Kasumi-1 (cell line): ENCODE measurements around the gene KRT13.

Source experiments
- DNase-seq, 2 experiments: peaks; one replicate each; lab custom pipeline; 2025; lab: John Stamatoyannopoulos, UW

Gene KRT13

GRCh38 chr17:41466988-41467387 is 38.4 kb downstream of the KRT13 start, which contains the start of gene KRT32:
Gene KRT32 (minus strand): TSS chr17:41467386. CDS start chr17:41467325, 61 bp downstream.
- no peak for DNase-seq

GRCh38 chr17:41464682-41465081 is 40.7 kb downstream of the KRT13 start:
- no peak for DNase-seq

DNA sequence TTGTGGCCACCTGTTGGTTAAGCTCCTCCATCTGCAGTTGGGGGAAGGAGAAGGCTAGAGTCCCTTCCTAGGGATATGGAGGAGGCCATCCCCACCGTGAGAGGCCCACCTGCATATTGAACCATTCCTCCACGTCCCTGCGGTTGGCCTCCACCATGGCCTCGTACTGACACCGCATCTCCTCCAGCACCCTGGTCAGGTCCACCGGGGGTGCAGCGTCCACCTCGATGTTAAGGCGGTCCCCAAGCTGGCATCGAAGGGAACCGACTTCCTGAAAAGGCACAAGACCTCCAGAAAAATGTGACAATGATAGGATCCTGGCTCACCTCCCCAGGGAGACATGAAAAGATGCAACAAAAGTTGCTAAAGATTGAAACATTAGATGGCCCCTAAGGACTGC is 41.2 kb downstream of the KRT13 start:
- DNase-seq: no peak

DNA sequence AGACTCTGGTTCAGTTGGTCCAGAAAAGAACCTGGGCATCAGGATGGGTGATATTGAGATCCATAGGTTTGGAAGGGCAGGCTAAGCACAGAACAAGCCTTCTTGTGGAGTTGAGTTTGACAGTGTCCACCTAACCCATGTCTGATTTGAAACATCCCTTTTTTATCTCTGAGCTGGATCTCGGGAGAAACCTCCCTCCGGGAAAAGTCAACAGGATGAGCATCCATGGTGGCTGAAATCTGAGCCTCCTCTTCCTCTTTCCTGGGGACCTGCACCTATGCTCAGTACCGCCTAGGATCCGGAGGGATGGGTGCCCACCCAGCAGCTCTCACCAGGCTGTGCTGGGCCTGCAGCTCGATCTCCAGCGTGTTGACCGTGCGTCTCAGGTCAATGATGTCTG is 41.7 kb downstream of the KRT13 start:
- DNase-seq: no peak

GRCh38 chr17:41462705-41463104 is 42.7 kb downstream of the KRT13 start:
- no peak for DNase-seq

GRCh38 chr17:41457676-41458075 is 47.7 kb downstream of the KRT13 start:
- no peak for DNase-seq

GRCh38 chr17:41456204-41456603 is 49.2 kb downstream of the KRT13 start:
- no peak for DNase-seq

- DNase-seq: no peak
Observed at GRCh38 chr17:41455236-41455635, 50.2 kb downstream of the KRT13 start.

- no peak for DNase-seq
Observed at GRCh38 chr17:41453066-41453465, 52.3 kb downstream of the KRT13 start.

DNA sequence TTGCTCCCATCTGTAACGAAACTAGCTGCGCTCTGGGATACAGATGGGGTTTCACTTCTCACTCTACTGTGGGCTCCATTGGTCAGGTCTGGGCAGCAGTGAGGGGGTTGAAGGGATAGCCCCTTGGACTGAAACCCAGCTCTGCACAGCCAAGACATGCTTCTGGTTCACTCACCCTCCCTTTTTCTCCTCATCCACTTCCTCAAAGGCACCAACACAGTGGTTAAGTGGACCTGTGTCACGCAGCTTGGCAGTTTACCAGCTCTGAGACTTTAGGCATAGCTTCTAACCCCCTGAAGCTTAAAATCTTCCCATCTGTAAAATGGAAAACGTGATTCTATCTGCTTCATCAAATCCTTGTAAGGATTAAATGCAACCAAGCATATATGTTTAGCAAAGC is 53.1 kb downstream of the KRT13 start:
- DNase-seq: no peak

- DNase-seq: no peak
Observed at GRCh38 chr17:41451154-41451728, 54.2 kb downstream of the KRT13 start.
